ENCODE data around the gene USP6NL.
A peak's percentile ranks its signal among the peaks of the same experiment; 100 is the strongest.

Gene USP6NL

GRCh38 chr10:11548065-11548767 lies 63.2 kb downstream of the USP6NL start:
- no peak for DNase-seq

GRCh38 chr10:11546581-11546980 lies 64.9 kb downstream of the USP6NL start:
- DNase-seq = no peak

DNA sequence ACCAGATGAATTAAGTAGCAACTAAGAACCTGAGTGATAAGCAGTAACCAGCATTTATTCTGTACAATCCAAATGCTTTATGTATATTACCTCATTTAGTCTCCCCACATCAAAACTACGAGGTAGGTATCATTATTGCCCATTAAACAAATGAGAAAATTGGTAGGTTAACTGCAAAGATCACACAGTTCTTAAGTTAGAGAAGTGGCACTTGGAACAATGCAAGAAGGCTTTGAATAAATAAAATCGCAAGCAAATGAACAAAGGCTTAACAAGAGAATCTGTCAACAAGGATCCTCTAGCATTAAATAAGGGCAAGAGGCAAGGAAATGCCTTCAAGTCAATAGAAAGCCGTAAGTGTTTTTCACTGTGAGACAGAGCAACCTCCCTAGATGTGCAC lies 70.2 kb downstream of the USP6NL start:
- no peak for DNase-seq

- DNase-seq = no peak
Observed at GRCh38 chr10:11539191-11539868, 72.1 kb downstream of the USP6NL start.

DNA sequence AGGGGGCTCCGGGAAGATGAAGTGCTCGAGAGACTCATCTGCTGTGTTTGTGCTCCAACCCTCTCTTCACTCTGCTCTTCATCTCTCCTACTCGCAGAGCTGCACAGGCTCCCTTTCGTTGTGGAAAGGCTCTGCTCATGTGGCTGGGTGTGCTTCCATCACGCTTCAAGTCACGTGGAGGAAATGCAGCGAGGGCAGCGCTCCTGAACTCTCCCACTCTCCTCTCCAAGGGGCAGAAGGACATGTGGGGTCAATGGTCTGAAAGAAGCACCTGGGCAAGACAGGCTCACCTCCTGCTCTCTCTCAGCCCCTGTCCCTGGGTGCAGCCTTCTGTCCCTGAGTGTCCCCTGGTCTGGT lies 72.6 kb downstream of the USP6NL start:
- DNase-seq = no peak

GRCh38 chr10:11536228-11536627 lies 75.2 kb downstream of the USP6NL start:
- DNase-seq = no peak

DNA sequence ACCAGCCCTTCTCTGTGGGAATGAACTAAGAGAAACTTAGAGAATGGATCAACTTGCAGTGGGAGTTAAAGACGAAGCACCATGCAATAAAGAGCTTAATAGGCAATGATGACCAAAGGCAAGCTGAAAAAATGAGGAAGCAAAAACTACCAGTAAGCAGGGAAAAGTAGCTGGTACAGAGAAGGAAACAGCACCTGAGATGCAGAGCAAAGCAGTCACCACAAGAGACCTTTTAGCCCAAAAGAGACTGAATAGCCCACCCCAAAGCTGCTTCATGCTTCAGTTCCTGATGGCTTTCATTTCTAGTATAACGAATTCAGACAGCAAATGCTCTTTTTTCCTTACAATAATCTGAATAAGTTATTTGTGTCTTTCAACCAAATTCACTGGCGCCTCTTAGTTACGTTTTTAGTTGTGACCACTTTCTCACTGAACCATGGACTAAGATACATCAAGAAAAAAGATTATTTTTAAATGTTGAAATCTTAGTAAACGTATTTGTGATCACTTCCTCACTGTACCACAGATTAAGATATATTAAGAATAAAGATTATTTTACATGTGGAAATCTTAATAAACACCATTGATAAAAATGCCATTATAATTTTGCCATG lies 76.0 kb downstream of the USP6NL start:
- DNase-seq = no peak

- no peak for DNase-seq
Observed at GRCh38 chr10:11533328-11533781, 78.1 kb downstream of the USP6NL start.

GRCh38 chr10:11532306-11532705 lies 79.1 kb downstream of the USP6NL start:
- no peak for DNase-seq

- no peak for DNase-seq
Observed at GRCh38 chr10:11530806-11531205, 80.6 kb downstream of the USP6NL start.

- no peak for DNase-seq
Observed at GRCh38 chr10:11529276-11529903, 82.1 kb downstream of the USP6NL start.

- DNase-seq = no peak
Observed at GRCh38 chr10:11528286-11528685, 83.2 kb downstream of the USP6NL start.

GRCh38 chr10:11527691-11528255 lies 83.7 kb downstream of the USP6NL start:
- no peak for DNase-seq

GRCh38 chr10:11527068-11527467 lies 84.4 kb downstream of the USP6NL start:
- no peak for DNase-seq

GRCh38 chr10:11525503-11525902 lies 85.9 kb downstream of the USP6NL start:
- DNase-seq = no peak

GRCh38 chr10:11522821-11523245 lies 88.6 kb downstream of the USP6NL start:
- DNase-seq = no peak

- DNase-seq = no peak
Observed at GRCh38 chr10:11521860-11522259, 89.6 kb downstream of the USP6NL start.

GRCh38 chr10:11520892-11521291 lies 90.6 kb downstream of the USP6NL start:
- no peak for DNase-seq

DNA sequence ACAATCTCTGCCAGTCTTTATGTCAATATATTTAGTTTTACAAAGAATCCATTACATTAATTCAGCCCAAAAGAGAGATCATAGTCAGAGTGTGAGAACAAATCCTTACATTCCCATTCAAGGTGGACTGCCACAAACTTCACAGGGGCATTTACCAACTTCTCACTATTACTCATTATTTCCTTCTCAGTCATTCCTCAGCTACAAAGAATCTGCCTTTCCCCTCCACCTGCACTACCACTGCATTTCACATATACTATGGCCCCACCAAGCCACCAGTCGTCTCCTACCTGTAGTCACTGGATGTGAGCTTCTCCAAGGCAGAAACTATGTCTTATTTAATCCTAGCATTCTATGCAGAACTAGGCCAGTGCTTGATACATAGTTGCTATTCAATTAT lies 94.3 kb downstream of the USP6NL start:
- no peak for DNase-seq

GRCh38 chr10:11516431-11516746 lies 95.1 kb downstream of the USP6NL start:
- DNase-seq = no peak

GRCh38 chr10:11515596-11516430 lies 95.6 kb downstream of the USP6NL start:
- DNase-seq = peak; percentile 40

GRCh38 chr10:11513727-11514126 lies 97.7 kb downstream of the USP6NL start:
- DNase-seq = no peak

- no peak for DNase-seq
Observed at GRCh38 chr10:11512596-11512995, 98.9 kb downstream of the USP6NL start.
